Neural cell (in vitro differentiated cells): ENCODE data around the gene MYCBP2. TPM values are rescaled to one million over a fixed set of nuclear protein-coding genes. Genes with fewer than 3 reads are reported as not detected.

Experiments used
- H2AFZ ChIP-seq: fragments of 200-600, 300-800 bp; sonication (generic), shearing (Covaris generic); 2 replicates; pipeline ENCODE4 v1.6.0; 2014; ENCODE audit warnings: low read depth, mild to moderate bottlenecking, antibody characterized with exemption, low read length, moderate library complexity
- H3F3A ChIP-seq: fragments of 200-600 bp; shearing (Covaris generic); 2 replicates; pipeline ENCODE4 v1.6.1; 2016; ENCODE audit warnings: mild to moderate bottlenecking, moderate library complexity, mixed read lengths, antibody characterized with exemption, low read length; ENCODE audit not compliant: insufficient read depth, poor library complexity, severe bottlenecking
- H3K27ac ChIP-seq: fragments of 200-600, 300-800 bp; sonication (generic), shearing (Covaris generic); 2 replicates; pipeline ENCODE4 v1.5.1; 2014; ENCODE audit warnings: mild to moderate bottlenecking, low read length, moderate library complexity
- H3K27me3 ChIP-seq: fragments of 300-800, 200-600 bp; sonication (generic), shearing (Covaris generic); 2 replicates; pipeline ENCODE4 v1.6.0; 2014; ENCODE audit warnings: mild to moderate bottlenecking, low read depth, low read length, moderate library complexity; ENCODE audit not compliant: insufficient read depth
- H3K36me3 ChIP-seq: fragments of 300-800, 200-600 bp; sonication (generic), shearing (Covaris generic); 2 replicates; pipeline ENCODE4 v1.5.1; 2014; ENCODE audit warnings: mild to moderate bottlenecking, antibody characterized with exemption, low read length, moderate library complexity; ENCODE audit not compliant: insufficient read depth
- H3K4me2 ChIP-seq: fragments of 300-800, 200-600 bp; sonication (generic), shearing (Covaris generic); 2 replicates; pipeline ENCODE4 v1.6.0; 2014; ENCODE audit warnings: mild to moderate bottlenecking, low read length
- H3K4me3 ChIP-seq: fragments of 300-800, 200-600 bp; sonication (generic), shearing (Covaris generic); 2 replicates; pipeline ENCODE4 v1.5.1; 2014; ENCODE audit warnings: mild to moderate bottlenecking, low read length, moderate library complexity
- H3K79me2 ChIP-seq: fragments of 200-600 bp; shearing (Covaris generic); replicated peaks from 2 replicates; pipeline ENCODE4 v1.6.0; 2014; ENCODE audit warnings: mild to moderate bottlenecking, low read length, moderate library complexity; ENCODE audit not compliant: insufficient read depth
- H3K9ac ChIP-seq: fragments of 300-800, 200-600 bp; sonication (generic), shearing (Covaris generic); 2 replicates; pipeline ENCODE4 v1.6.1; 2016; ENCODE audit warnings: mild to moderate bottlenecking, low read length, mixed read lengths
- H3K9me2 ChIP-seq: fragments of 200-600 bp; shearing (Covaris generic); 2 replicates; pipeline ENCODE4 v1.6.1; 2016; ENCODE audit warnings: mild to moderate bottlenecking, low read length, mixed read lengths; ENCODE audit not compliant: insufficient read depth
- H3K9me3 ChIP-seq: fragments of 200-600, 300-800 bp; sonication (generic), shearing (Covaris generic); 2 replicates; pipeline ENCODE4 v1.6.1; 2016; ENCODE audit warnings: mild to moderate bottlenecking, mixed run types, low read length, moderate library complexity, mixed read lengths
- H4K20me1 ChIP-seq: fragments of 200-600 bp; shearing (Covaris generic); 2 replicates; pipeline ENCODE4 v1.6.1; 2016; ENCODE audit warnings: mild to moderate bottlenecking, mixed run types; ENCODE audit not compliant: insufficient read depth
- CTCF ChIP-seq: fragments of 450-650 bp; IDR thresholded peaks from 2 replicates; pipeline ENCODE4 v1.5.1; 2014; ENCODE audit warnings: antibody characterized with exemption, mild to moderate bottlenecking, moderate library complexity; ENCODE audit not compliant: poor library complexity, severe bottlenecking
- EP300 ChIP-seq: fragments of 450-650 bp; conservative IDR thresholded peaks from 2 replicates; pipeline ENCODE4 v1.6.1; 2014; ENCODE audit warnings: antibody characterized with exemption, mild to moderate bottlenecking, moderate library complexity; ENCODE audit not compliant: poor library complexity, severe bottlenecking
- EZH2 ChIP-seq: fragments of 200-600, 300-800 bp; shearing (Covaris generic), sonication (generic); IDR thresholded peaks from 2 replicates; pipeline ENCODE4 v1.6.1; 2014; ENCODE audit warnings: antibody characterized with exemption, low read length, borderline replicate concordance, mild to moderate bottlenecking; ENCODE audit not compliant: insufficient read depth, poor library complexity, severe bottlenecking
- MXI1 ChIP-seq: fragments of 450-650 bp; conservative IDR thresholded peaks from 2 replicates; pipeline ENCODE4 v1.6.1; 2014; ENCODE audit warnings: antibody characterized with exemption, mild to moderate bottlenecking; ENCODE audit not compliant: poor library complexity, severe bottlenecking
- POLR2AphosphoS5 ChIP-seq: IDR thresholded peaks from 2 replicates; pipeline ENCODE4 v1.6.1; 2012
- RAD21 ChIP-seq: fragments of 450-650 bp; conservative IDR thresholded peaks from 2 replicates; pipeline ENCODE4 v1.6.1; 2014; ENCODE audit warnings: antibody characterized with exemption, mild to moderate bottlenecking, moderate library complexity
- SMC3 ChIP-seq: fragments of 450-650 bp; conservative IDR thresholded peaks from 2 replicates; pipeline ENCODE4 v1.6.1; 2014; ENCODE audit warnings: antibody characterized with exemption, mild to moderate bottlenecking, moderate library complexity; ENCODE audit not compliant: poor library complexity
- TAF1 ChIP-seq: IDR thresholded peaks from 2 replicates; pipeline ENCODE4 v1.6.1; 2012; ENCODE audit warnings: low read depth
- polyA plus RNA-seq: library from polyadenylated mRNA; depleted of rRNA; stranded (reverse); fragments of >200 nt; gene quantifications from 2 replicates; pipeline ENCODE4 v1.2.3, GENCODE V29; 2014
- TF ChIP-seq, protein P1 (sequence below): IDR thresholded peaks from 2 replicates; pipeline ENCODE4 v1.6.1; 2012; ENCODE audit warnings: borderline replicate concordance

Gene MYCBP2
- polyA plus RNA-seq, 1 donor from 2014 or later, result 135 TPM

DNA sequence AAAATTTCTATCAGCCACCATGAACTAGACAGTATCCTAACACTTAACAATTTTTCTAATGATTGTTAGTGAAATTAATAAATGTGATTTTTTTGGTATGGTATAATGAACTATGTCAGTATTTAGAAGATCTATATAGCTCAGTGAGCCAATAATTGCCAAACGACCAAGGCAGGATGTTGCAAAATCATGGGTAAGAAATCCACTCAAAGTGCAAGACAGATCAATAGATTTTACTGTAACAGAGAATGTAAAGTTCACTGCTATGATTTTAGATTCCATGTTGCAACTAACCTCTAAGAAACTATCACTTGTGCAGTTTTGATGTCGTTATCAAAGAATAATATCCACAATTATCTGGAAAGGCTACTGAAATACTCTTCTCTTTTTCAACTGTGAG is 44.0 kb upstream of the MYCBP2 start:
- H3K9ac ChIP-seq, result no peak overlapping the region
- H3K4me2 ChIP-seq, result no peak overlapping the region
- TF ChIP-seq, protein P1, sequence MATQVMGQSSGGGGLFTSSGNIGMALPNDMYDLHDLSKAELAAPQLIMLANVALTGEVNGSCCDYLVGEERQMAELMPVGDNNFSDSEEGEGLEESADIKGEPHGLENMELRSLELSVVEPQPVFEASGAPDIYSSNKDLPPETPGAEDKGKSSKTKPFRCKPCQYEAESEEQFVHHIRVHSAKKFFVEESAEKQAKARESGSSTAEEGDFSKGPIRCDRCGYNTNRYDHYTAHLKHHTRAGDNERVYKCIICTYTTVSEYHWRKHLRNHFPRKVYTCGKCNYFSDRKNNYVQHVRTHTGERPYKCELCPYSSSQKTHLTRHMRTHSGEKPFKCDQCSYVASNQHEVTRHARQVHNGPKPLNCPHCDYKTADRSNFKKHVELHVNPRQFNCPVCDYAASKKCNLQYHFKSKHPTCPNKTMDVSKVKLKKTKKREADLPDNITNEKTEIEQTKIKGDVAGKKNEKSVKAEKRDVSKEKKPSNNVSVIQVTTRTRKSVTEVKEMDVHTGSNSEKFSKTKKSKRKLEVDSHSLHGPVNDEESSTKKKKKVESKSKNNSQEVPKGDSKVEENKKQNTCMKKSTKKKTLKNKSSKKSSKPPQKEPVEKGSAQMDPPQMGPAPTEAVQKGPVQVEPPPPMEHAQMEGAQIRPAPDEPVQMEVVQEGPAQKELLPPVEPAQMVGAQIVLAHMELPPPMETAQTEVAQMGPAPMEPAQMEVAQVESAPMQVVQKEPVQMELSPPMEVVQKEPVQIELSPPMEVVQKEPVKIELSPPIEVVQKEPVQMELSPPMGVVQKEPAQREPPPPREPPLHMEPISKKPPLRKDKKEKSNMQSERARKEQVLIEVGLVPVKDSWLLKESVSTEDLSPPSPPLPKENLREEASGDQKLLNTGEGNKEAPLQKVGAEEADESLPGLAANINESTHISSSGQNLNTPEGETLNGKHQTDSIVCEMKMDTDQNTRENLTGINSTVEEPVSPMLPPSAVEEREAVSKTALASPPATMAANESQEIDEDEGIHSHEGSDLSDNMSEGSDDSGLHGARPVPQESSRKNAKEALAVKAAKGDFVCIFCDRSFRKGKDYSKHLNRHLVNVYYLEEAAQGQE, result no peak
- TF ChIP-seq POLR2AphosphoS5, result no peak
- TF ChIP-seq TAF1, result no peak
- TF ChIP-seq RAD21, result no peak
- TF ChIP-seq EZH2, result no peak
- no peak for TF ChIP-seq MXI1
- no peaks in the 10 kb centered on the region for H3K9me3 ChIP-seq
- H3K27ac ChIP-seq, result no peak overlapping the region
- no peak overlapping the region for H3K4me3 ChIP-seq
- no peaks in the 10 kb centered on the region for H3K79me2 ChIP-seq
- H3F3A ChIP-seq, result no peaks in the 10 kb centered on the region
- no peak overlapping the region for H2AFZ ChIP-seq
- H4K20me1 ChIP-seq, result no peaks in the 10 kb centered on the region
- H3K9me2 ChIP-seq, result no peaks in the 10 kb centered on the region
- H3K36me3 ChIP-seq, result no peaks in the 10 kb centered on the region
- H3K27me3 ChIP-seq, result no peaks in the 10 kb centered on the region

DNA sequence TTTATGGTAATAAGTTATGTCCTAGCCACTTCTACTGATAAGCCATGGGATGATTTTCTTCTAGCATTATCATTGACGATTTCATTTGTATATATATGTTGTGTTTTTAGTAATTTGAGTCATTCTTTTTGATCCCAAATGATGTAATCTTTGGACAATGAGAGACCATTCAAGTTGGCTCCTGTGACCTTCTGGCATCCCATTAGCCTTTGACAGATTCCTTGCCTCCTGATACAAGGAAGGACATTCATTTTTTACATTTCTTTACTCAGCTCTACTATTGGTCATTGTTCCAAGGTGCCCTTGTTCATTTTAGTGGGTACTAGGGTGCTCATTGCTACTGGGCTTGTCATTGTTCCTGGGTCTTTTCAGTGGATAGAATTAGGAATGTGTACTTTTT is 35.3 kb upstream of the MYCBP2 start:
- H3K27ac ChIP-seq, result no peak overlapping the region
- H3K4me2 ChIP-seq, result no peak overlapping the region
- no peak overlapping the region for H3K9ac ChIP-seq
- H3K27me3 ChIP-seq, result no peaks in the 10 kb centered on the region
- no peaks in the 10 kb centered on the region for H3F3A ChIP-seq
- TF ChIP-seq EP300 (no peak), SMC3 (no peak), RAD21 (no peak), EZH2 (no peak), POLR2AphosphoS5 (no peak), TAF1 (no peak), MXI1 (no peak), CTCF (no peak)
- TF ChIP-seq, protein P1, result no peak
- no peak overlapping the region for H2AFZ ChIP-seq
- H3K79me2 ChIP-seq, result no peaks in the 10 kb centered on the region
- no peaks in the 10 kb centered on the region for H4K20me1 ChIP-seq
- no peaks in the 10 kb centered on the region for H3K36me3 ChIP-seq
- H3K9me2 ChIP-seq, result no peaks in the 10 kb centered on the region
- H3K9me3 ChIP-seq, result no peaks in the 10 kb centered on the region
- H3K4me3 ChIP-seq, result no peak overlapping the region
